Measurements from ENCODE around the gene ZACN.

ZACN gene

GRCh38 chr17:76120658-76121008, 41.7 kb downstream of the ZACN start:
- TF ChIP-seq CTCF (conservative IDR thresholded peaks at IDR 0.05) = no peak
- H3K27ac ChIP-seq = no peak overlapping the region

GRCh38 chr17:76121932-76122430, 43.0 kb downstream of the ZACN start:
- no peak for TF ChIP-seq CTCF (conservative IDR thresholded peaks at IDR 0.05)

GRCh38 chr17:76122431-76123190, 43.6 kb downstream of the ZACN start:
- no peak for TF ChIP-seq CTCF (conservative IDR thresholded peaks at IDR 0.05)

More at GRCh38 chr17:76121932-76122430, 43.0 kb downstream of the ZACN start:
- H3K27ac ChIP-seq = peak overlapping the region; percentile 29; the same call in 1 of the 2 replicates

GRCh38 chr17:76123191-76123499, 44.2 kb downstream of the ZACN start:
- TF ChIP-seq CTCF (conservative IDR thresholded peaks at IDR 0.05) = no peak
- no peak overlapping the region for H3K27ac ChIP-seq

More at GRCh38 chr17:76122431-76123190, 43.6 kb downstream of the ZACN start:
- no peak overlapping the region; the same call in 1 of the 2 replicates for H3K27ac ChIP-seq

GRCh38 chr17:76123749-76124581, 45.0 kb downstream of the ZACN start:
- TF ChIP-seq CTCF (conservative IDR thresholded peaks at IDR 0.05) = no peak
- no peak overlapping the region; the same call in 1 of the 2 replicates for H3K27ac ChIP-seq

- TF ChIP-seq CTCF (conservative IDR thresholded peaks at IDR 0.05) = no peak
- H3K27ac ChIP-seq = no peak overlapping the region
Observed at GRCh38 chr17:76124582-76125390, 45.8 kb downstream of the ZACN start.

GRCh38 chr17:76125391-76125675, 46.4 kb downstream of the ZACN start:
- TF ChIP-seq CTCF (conservative IDR thresholded peaks at IDR 0.05) = no peak
- no peak overlapping the region for H3K27ac ChIP-seq

Data from VCaP (cell line).